Activated effector memory CD4-positive, alpha-beta T cell treated with Interleukin-2 at 50 U/mL for 16 hours (primary cell): ENCODE measurements around the gene SMCO4.
A peak's percentile ranks its signal among the peaks of the same experiment; 100 is the strongest.
"Not testable (repeated sequence)": the region's sequence is repeated elsewhere in the genome, so short reads cannot be mapped to it uniquely, and the experiment has no call there.

Source experiments
- DNase-seq: peaks from one replicate; pipeline ENCODE4 v3.0.0-alpha.2; 2020

The SMCO4 gene

DNA sequence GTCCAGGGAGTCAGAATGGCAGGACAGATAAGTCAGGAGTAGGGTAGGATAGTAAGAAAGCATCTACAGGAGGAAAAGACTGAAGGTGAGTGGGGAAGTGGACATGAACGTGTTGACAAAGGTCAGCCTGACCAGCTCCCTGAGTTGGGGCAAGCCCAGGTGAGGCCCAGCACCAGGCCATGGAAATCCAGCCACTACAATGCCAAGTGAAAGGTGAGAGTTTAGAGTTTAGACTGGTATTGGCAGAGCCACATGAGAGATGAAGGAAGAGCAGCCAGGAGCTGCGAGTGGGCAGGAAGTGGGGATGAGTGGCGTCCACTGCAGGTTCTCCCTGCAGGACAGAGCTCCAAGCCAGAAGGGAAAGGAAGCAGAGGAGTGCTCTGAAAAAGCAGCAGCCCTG is 16.5 kb upstream of the SMCO4 start:
- no peak for DNase-seq

DNA sequence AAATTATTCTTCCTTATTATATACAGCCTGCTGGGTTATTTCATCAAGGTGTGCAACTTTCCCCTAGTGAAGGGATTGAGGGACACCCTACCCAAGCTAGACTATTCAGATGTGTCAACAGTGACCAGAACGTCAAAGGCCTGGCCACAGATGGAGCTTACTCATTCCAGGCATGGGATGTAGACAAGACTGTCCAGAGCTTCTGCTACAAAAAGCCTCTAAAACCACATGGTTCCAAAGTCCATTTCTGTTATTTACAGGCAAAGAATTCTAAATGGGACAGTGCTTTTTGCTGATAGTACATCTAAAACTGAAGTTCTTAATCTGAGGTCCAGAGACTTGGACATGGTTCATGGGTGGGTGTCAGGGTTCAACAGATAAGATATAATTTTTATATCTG is 9.7 kb upstream of the SMCO4 start:
- DNase-seq = no peak

DNA sequence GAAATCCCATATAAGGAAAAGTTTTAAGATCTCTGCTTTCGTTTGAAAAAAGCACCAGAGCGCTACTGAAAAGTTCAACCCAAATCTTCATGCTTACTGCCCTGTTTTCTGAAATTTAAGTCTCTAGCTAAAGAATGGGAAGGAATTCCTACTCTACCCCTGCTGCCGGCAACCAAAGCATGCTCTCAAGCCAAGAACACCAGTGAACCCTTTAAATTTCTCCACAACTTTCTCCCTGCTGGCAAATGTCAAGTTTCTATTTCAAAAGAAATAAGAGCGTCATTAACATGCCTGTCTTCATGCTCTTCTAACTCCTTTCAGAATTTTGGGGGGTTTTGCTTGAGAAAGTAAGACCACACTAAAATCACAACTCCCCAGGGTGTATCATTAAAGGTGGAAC is 6.8 kb upstream of the SMCO4 start:
- DNase-seq = no peak

DNA sequence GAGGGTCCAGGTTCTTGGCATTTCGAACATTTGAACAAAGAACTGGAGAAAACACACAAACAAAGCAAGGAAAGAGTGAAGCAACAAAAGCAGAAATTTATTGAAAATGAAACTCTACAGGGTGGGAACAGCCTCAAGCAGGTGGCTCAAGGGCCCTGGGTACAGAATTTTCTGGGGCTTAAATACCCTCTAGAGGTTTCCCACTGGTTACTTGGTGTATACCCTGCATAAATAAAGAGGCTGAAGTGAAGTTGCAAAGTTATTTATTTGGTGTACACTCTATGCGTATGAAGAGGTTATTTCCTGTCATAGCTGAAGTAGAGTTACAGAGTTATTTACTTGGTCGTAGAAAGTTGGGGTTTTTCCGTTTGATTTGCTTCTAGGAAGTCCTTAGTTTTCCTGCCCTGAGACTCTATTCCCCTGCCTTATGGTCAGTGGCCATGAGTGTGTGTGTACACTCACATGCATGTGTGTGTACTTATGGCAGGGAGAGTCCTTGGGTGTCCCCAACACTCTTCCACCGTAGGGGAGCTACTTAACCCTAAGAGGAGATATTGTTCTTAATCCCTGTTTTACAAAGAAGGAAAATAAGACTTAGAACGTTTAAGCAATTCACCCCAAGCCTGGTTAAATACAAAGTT is 5.6 kb upstream of the SMCO4 start:
- DNase-seq = no peak

DNA sequence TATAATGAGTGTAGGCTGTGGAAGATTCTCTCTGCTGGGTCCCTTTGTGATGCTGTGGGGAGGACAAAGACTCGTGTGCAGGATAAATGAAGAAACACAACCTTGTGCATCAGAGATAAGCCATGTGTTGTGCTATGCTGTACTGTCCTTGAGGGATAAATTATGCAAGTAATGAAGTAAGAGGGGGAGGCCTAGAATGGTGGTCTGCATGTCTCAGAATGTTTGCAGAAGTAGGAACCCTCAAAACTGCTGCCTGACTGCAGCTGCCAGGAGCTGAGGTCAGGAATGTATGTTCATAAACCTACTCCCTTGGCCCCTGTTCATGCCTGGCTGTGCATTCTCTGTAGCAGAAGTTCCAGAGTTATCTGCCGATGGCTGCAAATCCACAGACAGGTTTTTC is 4.6 kb upstream of the SMCO4 start:
- no peak for DNase-seq

DNA sequence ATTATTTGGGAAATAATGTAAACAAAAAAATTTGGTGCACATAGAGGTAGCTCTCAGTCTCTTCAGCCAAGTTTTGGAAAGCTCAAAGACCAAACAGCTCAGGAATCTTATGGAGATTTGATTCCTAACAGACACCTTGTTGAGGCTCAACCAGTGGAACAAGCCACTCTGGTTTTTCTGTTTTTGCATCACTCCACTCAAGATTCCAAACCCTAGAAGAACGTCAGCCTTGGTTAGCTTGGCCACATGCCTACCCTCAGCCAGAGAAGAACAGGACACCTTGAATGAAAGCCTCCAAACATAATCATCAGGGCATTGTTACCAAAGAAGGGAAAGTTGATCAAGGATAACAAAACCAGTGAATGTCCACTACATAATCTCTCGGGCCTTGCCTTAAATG is 3.8 kb upstream of the SMCO4 start:
- no peak for DNase-seq

DNA sequence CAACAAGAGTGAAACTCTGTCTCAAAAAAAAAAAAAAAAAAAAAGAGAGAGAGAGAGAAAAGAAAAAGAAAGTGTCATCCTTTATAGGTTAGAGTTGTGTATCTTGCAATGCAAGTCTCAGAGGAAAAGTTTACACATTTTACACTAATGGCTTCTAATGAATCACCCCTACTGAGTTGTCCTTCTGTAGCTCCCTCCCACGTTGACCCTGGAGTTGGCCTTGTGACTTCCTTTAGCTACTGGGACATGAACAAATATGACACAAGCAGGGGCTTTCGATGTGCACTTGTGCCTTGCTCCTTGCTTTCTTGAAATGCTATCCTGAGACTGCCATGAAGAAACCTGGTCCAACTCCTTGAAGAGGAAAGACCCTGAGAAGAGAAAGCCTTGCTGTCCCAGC is 2.4 kb upstream of the SMCO4 start:
- no peak for DNase-seq

DNA sequence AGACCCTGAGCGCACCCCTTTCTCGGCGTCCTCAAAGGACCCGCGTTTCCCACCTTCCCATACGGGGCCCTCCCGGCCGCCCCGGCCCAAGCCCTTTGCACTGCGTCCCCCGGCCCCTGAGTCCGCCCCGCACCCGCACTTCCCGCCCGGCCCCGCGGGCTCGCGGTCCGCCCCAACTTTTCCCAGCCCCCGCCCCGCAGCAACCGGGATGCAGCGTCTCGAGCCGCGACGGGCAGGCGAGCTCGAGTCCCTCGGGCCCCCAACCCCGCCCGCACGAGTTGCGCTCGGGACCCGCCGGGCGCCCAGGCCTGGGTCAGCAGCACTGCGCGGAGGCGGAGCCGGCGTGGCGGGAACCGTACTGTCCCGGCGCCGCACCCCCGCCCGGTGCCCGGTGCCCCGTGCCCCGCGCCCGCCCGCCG is 371 bp downstream of the SMCO4 start:
- DNase-seq = no peak

DNA sequence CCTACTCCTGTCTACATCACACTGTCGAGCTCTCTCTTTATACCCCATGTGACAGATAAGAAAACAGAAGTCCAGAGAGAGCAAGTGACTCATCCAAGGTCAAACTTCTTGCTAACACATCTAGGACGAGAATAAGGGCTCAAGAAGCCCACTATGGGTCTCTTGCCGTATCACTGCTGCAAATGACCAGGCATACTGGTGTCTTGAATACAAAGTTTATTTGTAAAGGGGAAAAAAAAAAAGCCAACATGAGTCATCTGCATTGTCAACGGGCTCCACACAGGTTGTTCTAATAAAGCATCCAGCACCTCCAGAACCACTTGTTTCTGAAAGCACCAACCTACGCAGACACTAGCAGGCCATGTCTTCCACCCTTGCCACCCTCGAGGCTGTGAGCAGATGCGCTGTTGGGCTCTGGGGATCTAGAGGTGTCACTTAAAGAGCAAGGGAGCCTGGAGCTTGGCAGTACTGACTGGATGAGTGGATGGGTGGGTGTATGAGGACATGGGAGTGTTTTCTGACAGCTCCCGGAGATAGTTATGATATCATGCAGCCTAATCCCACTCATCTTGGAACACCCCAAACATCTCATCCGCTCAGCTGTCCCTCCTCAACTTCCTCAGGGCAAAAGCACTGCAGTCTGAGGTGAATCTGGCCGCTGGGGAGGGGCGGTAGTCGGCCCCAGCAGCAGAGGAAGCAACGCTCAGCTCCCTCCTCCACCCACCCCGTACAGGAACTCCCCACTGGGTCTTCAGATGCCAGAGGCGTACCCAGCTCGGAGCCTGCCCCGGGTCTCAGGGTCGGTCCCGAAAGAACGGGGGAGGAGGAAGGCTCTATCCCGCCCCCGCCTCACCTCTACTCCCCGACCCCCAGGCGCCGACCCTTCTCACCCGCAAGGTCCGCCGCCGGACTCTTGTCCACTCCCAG is 1.0 kb downstream of the SMCO4 start:
- peak; percentile 28 for DNase-seq

DNA sequence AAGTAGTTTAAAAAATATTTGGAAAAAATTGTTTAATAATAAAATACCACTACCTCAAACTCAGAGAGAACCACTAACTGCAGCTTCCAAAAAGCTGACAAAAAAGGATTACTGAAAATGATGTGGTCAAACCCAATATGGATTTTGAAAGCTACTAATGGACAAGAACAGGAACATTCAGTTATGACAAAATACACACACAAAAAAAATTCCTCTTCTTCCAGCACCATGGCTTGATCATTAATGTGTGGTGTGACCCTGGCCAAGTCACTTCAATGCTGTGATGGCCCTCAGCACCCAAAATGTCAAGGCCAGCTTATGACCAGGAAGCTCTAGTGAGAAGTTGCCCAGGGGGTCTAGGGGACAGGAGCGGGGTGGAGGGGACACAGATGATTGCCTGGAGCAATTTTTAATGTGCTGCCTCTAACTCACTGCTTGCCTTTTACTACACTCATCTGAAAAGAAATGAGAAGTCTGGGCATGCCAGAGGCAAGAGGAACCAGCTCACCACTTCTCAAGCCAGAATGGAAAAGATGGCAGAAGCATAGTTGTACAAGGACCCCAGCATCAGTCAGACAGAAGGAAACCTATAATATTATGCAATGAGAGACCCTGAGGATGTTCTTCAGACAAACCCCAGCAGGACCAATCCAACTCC is 2.2 kb downstream of the SMCO4 start:
- no peak for DNase-seq

DNA sequence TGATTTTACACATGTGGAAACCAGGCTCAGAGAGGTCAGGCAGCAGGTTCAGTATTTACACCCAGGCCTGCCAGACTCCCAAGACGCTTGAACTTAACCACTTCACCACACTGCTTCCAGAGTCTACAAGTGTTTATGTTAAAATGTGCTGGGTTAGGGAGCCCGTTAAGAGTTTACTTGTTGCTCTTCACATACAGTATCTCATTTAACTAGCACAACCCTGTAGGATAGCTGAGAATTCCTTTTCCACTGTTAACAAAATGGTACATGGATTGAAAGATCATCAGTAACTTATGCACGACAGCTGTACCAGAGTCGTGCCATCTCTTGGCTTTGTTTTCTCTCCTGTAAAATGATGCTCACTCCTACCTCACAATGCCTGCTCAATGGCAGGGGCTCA is 2.9 kb downstream of the SMCO4 start:
- no peak for DNase-seq

DNA sequence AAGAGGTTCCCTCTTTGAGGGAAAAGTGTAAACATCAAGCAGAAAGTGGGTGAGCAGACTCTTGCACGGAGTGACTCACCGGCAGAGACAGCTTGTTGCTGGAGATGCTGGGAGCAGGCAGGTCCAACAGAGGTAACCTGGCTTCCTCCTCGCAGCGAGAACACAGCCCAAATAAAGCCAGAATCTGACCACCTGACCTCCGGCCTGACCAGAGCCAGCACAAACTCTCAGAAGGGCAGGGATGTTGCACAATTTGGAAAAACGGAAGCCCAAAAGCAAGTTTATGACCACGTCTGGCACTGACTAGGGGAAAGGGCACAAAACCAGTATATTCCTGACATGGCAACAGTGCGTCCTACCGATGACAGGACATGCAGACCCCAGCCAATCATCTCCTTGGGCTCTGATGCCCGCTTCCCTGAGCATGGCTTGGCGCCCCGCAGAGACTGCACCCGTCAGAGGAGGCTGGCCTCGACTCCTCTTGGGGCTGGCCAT is 5.4 kb downstream of the SMCO4 start:
- no peak for DNase-seq

DNA sequence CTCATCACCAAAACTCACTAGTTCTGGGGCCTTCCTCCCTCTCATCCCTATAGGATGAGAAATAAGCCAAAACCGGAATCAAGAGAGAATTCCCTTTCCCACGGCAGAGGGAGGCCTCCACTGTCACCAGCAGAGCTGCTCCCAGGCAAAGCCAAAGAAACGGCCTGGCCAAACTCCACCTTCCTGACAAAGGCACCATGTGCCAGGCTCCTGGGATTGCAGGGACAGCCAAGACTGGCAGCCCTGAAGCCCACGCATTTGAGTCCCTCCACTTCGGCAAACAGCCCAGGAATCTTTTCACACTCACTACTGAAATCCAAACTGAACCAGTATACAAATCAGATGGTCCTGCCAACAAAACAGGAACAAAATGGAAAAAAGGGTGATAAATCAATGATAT is 6.1 kb downstream of the SMCO4 start:
- DNase-seq = no peak

DNA sequence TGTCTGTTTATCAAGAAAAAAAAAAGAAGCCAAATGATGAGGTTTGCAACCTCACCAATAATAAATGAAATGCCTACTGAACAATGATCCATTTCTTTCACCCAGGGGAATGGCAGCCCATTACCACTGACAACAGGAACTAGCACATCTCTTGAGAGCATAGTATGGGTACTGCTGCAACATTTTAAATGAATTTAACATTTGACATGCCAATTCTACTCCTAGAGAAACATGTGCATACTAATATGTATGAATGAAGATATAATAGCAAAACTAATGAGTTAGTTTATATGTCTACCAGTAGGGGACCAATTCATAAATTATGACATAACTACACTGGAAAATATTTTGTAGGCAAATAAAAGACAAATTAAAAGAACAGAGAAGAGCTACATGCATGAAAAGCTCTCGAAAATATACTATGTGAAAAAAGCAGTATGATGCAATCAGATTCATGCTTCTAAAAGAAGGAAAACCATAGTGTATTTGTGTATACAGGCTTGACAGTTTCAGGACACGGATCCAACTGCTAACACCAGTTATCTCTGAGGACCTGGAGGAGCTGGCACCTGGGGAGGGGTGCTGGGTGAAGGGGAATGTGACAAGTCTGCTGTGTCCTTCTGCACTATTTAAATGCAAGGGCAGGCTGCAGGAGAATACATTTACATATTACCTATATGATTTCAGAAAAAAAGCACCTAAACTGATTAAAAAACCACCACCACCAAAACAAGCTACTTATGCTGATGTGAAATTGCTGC is 6.9 kb downstream of the SMCO4 start:
- DNase-seq = no peak

DNA sequence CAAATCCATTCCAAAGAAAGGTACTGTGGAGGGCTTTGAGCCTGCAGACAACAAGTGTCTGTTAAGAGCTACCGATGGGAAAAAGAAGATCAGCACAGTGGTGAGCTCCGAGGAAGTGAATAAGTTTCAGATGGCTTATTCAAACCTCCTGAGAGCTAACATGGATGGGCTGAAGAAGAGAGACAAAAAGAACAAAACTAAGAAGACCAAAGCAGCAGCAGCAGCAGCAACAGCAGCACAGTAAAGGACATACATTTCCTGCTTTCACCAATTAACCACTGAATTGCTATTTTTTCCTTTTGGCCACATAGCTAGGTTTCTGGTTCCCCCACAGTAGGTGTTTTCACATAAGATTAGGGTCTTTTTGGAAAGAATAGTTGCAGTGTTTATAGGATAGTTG is 7.6 kb downstream of the SMCO4 start:
- DNase-seq = not testable (repeated sequence)

DNA sequence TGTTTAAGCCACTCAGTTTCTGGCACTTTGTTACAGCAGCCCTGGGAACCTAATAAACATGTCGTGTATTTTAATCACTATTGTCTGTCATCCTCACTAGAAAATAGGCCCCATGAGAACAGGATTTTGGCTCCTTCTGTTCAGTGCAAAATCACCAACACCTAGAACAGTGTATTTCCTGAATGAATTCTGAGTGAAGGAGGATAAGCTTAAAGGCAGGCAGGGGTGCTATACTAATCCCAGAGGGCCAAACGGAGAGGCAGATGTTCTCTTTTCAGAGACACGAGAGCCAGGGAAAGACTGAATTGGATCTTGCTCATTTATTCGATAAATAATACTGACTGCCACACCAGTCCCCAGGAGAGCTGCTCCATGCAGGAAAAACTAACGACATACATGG is 10.4 kb downstream of the SMCO4 start:
- DNase-seq = no peak

DNA sequence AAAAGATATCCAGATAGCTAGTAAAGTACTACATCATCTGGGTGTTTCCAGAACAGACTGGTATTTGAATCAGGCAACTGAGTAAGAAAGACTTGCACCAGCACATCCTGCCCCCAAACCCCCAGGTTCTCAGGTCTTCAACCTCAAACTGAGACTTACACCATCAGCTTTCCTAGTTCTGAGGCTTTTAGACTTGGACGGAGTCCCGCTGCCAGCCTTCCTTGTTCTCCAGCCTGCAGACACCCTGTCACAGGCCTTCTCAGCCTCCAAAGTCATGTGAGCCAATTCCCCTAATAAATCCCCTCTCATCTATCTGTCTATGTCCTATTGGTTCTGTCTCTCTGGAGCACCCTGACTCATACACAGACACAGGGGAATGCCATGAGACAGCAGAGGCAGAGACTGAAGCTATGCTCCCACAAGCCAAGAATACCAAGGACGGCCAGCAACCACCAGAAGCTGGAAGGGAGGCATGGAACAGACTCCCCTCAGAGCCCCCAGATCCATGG is 10.9 kb downstream of the SMCO4 start:
- DNase-seq = no peak

DNA sequence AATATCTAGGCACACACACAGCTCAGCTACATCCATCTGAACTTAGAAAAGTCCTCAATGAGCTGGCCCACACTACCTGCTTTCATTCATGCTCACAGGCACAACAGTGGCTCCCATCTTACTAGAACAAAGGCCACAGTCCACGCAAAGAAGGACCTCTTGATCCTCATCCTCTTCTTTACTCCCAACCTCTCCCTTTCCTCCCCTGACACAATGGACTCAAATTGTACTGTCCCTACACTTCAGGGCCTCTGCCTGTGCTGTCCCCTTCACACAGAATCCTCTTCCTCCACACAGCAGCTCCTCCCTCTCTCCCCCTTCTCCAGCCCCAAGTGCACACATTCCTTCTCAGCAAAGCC is 12.7 kb downstream of the SMCO4 start:
- DNase-seq = no peak

DNA sequence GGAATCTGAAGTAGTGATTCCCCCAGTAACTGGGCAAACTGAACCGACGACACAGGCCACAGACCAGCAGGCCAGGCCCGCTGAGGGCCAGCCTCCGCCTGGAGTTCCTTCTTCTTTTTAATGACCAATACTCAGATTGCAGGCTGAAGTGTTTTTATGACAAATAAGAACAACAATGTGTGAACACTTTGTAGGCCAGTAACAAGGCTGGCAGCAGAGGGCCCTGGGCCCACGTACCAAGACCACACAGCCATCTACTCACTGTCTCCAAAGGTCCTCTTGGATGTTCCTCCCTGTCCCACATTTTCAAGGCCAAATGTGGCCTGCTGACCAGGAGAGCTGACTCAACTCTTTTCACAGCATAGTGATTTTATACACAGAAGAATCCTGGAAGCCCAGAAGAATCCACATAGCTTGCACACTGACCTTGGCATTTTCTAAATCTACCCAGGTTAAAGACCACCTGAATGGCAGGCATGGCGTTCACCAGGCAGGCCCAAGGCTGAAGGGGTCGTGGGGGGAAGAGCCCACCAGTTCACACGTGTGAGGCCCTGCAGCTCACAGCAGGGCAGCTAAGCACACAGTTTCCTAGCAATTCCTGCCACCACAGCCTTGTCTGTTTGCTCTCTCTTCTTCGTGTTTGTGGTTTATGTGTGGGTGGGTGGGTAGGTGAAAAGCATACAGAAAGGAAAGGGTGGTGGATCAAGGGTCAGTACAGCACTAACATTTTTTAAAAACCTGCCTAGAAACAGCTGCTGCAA is 13.3 kb downstream of the SMCO4 start:
- DNase-seq = no peak

DNA sequence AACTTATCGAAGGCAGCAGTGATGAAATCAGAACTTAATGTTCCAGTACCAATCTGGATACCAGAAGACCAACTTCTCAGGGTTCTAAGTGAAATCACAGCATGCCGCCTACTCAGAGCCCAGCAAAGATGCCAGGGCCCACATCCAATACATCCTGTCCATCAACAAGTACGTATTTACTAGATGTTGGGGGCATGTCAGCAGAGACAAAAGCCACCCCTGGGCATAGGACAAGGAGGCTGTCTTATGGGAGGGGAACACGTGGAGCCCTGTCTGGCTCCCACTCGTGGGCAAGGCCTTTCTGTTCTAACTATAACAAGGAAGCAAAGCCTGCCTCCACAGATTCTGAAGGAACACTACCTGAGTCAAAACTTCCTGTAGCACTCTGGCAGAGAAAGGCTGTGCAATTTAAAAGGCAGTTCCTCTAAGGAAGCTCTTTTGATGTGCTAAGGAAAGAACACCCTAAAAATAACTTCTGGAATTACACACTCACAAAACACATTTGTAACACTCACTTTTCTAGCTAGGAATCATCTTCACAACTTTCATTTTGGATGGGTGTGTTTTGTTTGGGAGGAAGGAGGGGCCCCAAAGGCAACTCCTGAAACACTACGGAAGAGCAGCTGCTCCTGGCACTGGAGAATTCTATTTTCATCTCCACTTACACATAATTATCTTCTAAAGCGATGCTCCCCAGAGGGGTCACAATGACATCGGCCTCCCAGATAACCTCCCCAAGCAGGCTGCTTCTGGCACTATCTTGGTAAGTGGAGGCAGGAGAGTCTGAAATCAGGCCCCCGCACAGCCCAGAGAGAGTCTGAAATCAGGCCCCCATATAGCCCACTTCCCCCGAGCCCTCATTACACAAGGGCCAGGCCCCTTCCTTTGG is 14.2 kb downstream of the SMCO4 start:
- DNase-seq = no peak

DNA sequence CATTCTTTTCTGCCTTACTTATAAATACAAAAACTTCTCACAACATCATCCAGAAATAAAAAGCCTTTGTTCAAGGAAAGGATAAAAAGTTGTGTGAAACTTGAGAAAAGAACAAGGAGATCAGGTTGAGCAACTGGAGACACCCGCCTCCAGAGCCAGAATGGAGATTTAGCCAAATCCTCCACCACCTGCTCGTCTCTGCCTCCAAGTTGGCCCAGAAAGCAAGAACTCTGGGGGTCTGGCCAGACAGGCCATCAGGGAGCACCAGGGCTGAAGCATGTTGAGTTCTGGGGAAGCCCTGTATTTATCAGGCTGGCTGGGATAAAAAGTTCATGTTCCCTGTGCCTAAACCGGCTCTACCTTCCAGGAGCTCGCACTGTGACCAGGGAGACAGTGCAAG is 14.9 kb downstream of the SMCO4 start:
- DNase-seq = no peak
